HUES64 (cell line): ENCODE data around the gene EPB41.
"Not testable (repeated sequence)": the region's sequence is repeated elsewhere in the genome, so short reads cannot be mapped to it uniquely, and the experiment has no call there.

Experiments used
- H3K27ac ChIP-seq: 2 replicates; pipeline ENCODE4 v1.7.0; 2013; ENCODE audit warnings: low read depth, low read length, inconsistent platforms
- H3K27me3 ChIP-seq: 2 replicates; pipeline ENCODE4 v1.6.1; 2013; ENCODE audit warnings: mild to moderate bottlenecking, low read length; ENCODE audit not compliant: insufficient read depth
- H3K36me3 ChIP-seq: 2 replicates; pipeline ENCODE4 v1.6.1; 2013; ENCODE audit warnings: mild to moderate bottlenecking, low read length; ENCODE audit not compliant: insufficient read depth
- H3K4me1 ChIP-seq: 2 replicates; pipeline ENCODE4 v1.6.1; 2013; ENCODE audit warnings: mild to moderate bottlenecking, low read length, moderate library complexity; ENCODE audit not compliant: insufficient read depth
- H3K4me3 ChIP-seq: 2 replicates; pipeline ENCODE4 v1.5.1; 2013; ENCODE audit warnings: mild to moderate bottlenecking, low read length, moderate library complexity
- H3K9ac ChIP-seq: 2 replicates; pipeline ENCODE4 v1.6.1; 2013; ENCODE audit warnings: mild to moderate bottlenecking, low read depth, low read length
- H3K9me3 ChIP-seq: 2 replicates; pipeline ENCODE4 v1.6.1; 2013; ENCODE audit warnings: low read depth, low read length; ENCODE audit not compliant: insufficient read depth
- WGBS: fragments of 150-250, 120-280 bp; methylation state at CpG from one replicate; pipeline ENCODE4 v1.1.7; 2013; ENCODE audit warnings: missing lambda C conversion rate; 5-methylcytosine and 5-hydroxymethylcytosine counted together

EPB41 gene

DNA sequence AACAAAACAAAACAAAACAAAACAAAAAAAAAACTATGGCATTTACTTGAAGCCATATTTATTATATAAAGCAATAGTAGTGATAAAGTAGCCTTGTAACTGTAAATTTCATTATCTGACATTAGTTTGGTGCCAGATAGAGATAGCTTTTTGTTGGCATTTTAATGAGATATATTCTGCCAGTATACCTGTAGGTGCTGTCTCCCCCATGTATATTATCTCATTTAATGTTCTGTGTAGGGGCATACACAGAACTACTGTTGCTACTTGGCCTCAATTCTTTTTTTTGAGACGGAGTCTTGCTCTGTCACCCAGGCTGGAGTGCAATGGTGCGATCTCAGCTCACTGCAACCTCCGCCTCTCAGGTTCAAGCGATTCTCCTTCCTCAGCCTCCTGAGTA lies 141.9 kb downstream of the EPB41 start:
- peaks cover 4% of the 10 kb centered on the region; the same call in 1 of the 2 replicates for H3K36me3 ChIP-seq
- 98% methylated on average over 4 of the region's 4 CpGs for whole genome bisulfite sequencing

DNA sequence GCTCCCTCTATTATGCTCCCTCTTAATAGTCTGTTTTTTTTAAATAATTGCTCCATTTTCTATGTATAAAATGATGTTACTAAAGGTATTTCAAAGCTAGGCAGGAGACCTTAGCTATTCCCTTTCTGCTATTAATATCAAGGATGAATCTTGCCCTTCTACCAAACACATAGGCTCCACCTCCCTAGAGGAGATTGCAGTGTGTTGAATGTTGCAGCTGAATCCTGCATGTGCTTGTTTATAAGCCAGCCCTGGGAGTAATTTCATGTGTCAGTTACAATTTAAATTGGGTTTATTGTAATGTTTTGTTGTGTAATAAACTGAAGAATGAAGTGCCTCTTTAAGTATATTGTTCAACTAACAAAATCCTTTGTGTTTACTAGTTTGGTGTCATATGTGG lies 143.3 kb downstream of the EPB41 start:
- Histone ChIP-seq H3K36me3 (peaks cover 4% of the 10 kb centered on the region; the same call in 1 of the 2 replicates), H3K9me3 (no peaks in the 10 kb centered on the region), H3K4me3 (no peak overlapping the region), H3K9ac (no peak overlapping the region), H3K27ac (no peak overlapping the region), H3K27me3 (no peaks in the 10 kb centered on the region), H3K4me1 (no peaks in the 10 kb centered on the region)

More for the DNA sequence above, 141.9 kb downstream of the EPB41 start:
- Histone ChIP-seq H3K27me3 (no peaks in the 10 kb centered on the region), H3K9ac (no peak overlapping the region), H3K4me3 (no peak overlapping the region), H3K9me3 (no peaks in the 10 kb centered on the region), H3K4me1 (no peaks in the 10 kb centered on the region), H3K27ac (no peak overlapping the region)

GRCh38 chr1:29062157-29062942 lies 148.0 kb downstream of the EPB41 start:
- Histone ChIP-seq H3K27ac (no peak overlapping the region), H3K36me3 (peaks cover 14% of the 10 kb centered on the region), H3K27me3 (no peaks in the 10 kb centered on the region), H3K4me1 (no peaks in the 10 kb centered on the region), H3K9ac (no peak overlapping the region), H3K4me3 (no peak overlapping the region), H3K9me3 (no peaks in the 10 kb centered on the region)
- WGBS: 66% methylated on average over 4 of the region's 4 CpGs

- Histone ChIP-seq H3K27ac (no peak overlapping the region), H3K9me3 (no peaks in the 10 kb centered on the region), H3K27me3 (no peaks in the 10 kb centered on the region), H3K4me3 (no peak overlapping the region), H3K9ac (no peak overlapping the region), H3K4me1 (no peaks in the 10 kb centered on the region), H3K36me3 (peaks cover 18% of the 10 kb centered on the region)
- 79% methylated on average over 1 of the region's 1 CpG for WGBS
These were observed 149.7 kb downstream of the EPB41 start for GRCh38 chr1:29064064-29064463.

- Histone ChIP-seq H3K27ac (no peak overlapping the region), H3K9ac (no peak overlapping the region), H3K9me3 (no peaks in the 10 kb centered on the region), H3K36me3 (peaks cover 7% of the 10 kb centered on the region; the same call in 1 of the 2 replicates), H3K4me1 (no peaks in the 10 kb centered on the region), H3K4me3 (no peak overlapping the region), H3K27me3 (no peaks in the 10 kb centered on the region)
- 90% methylated on average over 1 of the region's 2 CpGs for WGBS
These were observed 162.8 kb downstream of the EPB41 start for GRCh38 chr1:29077155-29077554.

- WGBS: 94% methylated on average over 15 of the region's 16 CpGs
These were observed 165.7 kb downstream of the EPB41 start for GRCh38 chr1:29079916-29080629.

GRCh38 chr1:29081201-29081600 lies 166.8 kb downstream of the EPB41 start:
- WGBS: 87% methylated on average over 2 of the region's 3 CpGs
- no peak overlapping the region for H3K27ac ChIP-seq
- no peak overlapping the region for H3K9ac ChIP-seq

More at GRCh38 chr1:29079916-29080629, 165.7 kb downstream of the EPB41 start:
- not testable (repeated sequence) for H3K4me1 ChIP-seq, H3K27me3 ChIP-seq, H3K36me3 ChIP-seq, H3K9me3 ChIP-seq, H3K4me3 ChIP-seq, H3K27ac ChIP-seq, H3K9ac ChIP-seq

GRCh38 chr1:29082519-29082918 lies 168.2 kb downstream of the EPB41 start:
- Histone ChIP-seq H3K9me3 (no peaks in the 10 kb centered on the region), H3K4me1 (peaks cover 10% of the 10 kb centered on the region; the same call in 1 of the 2 replicates), H3K27me3 (no peaks in the 10 kb centered on the region), H3K27ac (no peak overlapping the region), H3K4me3 (no peak overlapping the region), H3K9ac (no peak overlapping the region), H3K36me3 (0 out of 2 replicates have a peak, but pooled peaks cover 3% of the 10 kb centered on the region)
- 94% methylated on average over 1 of the region's 3 CpGs for WGBS

More at GRCh38 chr1:29081201-29081600, 166.8 kb downstream of the EPB41 start:
- Histone ChIP-seq H3K4me3 (no peak overlapping the region), H3K9me3 (no peaks in the 10 kb centered on the region), H3K27me3 (no peaks in the 10 kb centered on the region), H3K36me3 (0 out of 2 replicates have a peak, but pooled peaks cover 3% of the 10 kb centered on the region), H3K4me1 (peaks cover 10% of the 10 kb centered on the region; the same call in 1 of the 2 replicates)

DNA sequence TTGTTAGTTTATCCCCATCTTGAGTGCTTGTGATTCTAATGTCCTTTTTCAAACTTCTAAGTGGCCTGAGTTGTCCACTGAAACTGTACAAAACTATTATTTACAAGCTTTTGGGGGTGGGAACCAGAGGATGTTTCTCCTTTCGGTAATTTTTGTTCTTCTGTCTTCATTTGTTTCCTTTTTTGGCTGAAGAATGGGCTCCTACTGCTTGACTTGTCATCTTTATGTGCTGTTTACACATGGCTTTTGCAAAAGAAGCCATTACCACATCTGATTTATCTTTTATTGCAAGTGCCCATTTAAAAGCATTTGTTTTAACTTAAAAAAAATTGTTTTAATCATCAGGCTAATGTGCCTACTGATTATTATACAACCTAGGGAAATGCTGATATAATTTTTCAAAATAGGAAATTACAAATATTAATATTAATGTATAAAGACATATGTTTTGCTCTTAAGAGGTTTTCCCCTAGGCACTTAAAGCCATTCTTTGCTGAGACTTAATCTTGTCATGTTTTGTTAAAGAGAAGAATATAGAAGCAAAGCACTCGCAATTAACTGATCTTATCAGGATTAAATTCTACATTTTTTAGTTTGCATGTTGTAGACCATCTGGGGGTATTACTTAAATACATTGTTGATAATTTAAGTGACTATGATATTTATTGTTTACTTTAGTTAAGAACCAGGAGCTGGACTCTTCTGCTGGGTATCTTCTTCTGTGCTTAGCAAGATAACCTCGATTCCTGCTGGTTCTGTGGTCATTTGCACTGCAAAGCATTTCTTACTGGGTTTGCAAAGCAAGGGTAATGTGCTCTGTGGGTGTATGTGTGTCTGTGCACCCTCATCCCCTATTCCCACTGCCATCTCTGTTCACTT lies 169.2 kb downstream of the EPB41 start:
- H3K9ac ChIP-seq: no peak overlapping the region
- no peaks in the 10 kb centered on the region for H3K9me3 ChIP-seq
- H3K27ac ChIP-seq: no peak overlapping the region
- 0 out of 2 replicates have a peak, but pooled peaks cover 3% of the 10 kb centered on the region for H3K36me3 ChIP-seq
- H3K4me1 ChIP-seq: peaks cover 10% of the 10 kb centered on the region; the same call in 1 of the 2 replicates
- WGBS: 82% methylated on average over 3 of the region's 3 CpGs
- H3K27me3 ChIP-seq: no peaks in the 10 kb centered on the region
- no peak overlapping the region for H3K4me3 ChIP-seq

GRCh38 chr1:29084196-29084521 lies 169.8 kb downstream of the EPB41 start:
- Histone ChIP-seq H3K4me3 (no peak overlapping the region), H3K27ac (no peak overlapping the region), H3K9me3 (no peaks in the 10 kb centered on the region), H3K36me3 (0 out of 2 replicates have a peak, but pooled peaks cover 3% of the 10 kb centered on the region), H3K27me3 (no peaks in the 10 kb centered on the region), H3K9ac (no peak overlapping the region), H3K4me1 (peaks cover 10% of the 10 kb centered on the region; the same call in 1 of the 2 replicates)
- WGBS: 89% methylated on average over 1 of the region's 2 CpGs
